Body of pancreas (tissue), 4 donors: ENCODE data around the gene IQCE. TPM values are rescaled to one million over a fixed set of nuclear protein-coding genes. Genes with fewer than 3 reads are reported as not detected.

Source experiments
- ATAC-seq: fragments of 150-250 bp; one replicate; pipeline ENCODE4 v1.9.1; 2016
- DNase-seq, 4 donors: peaks; one replicate each; pipeline ENCODE4 v3.0.0-alpha.2; 2019
- H3K27ac ChIP-seq, 4 donors: fragments of 200-600 bp; sonication (generic); 1 replicate in 3 of 4; 2 replicates in 1 of 4; pipeline versions ENCODE4 v1.5.1 to v1.6.1; 2016 to 2019; ENCODE audit warnings: mild to moderate bottlenecking in 1 of 4, mixed read lengths in 1 of 4, moderate library complexity in 1 of 4
- H3K27me3 ChIP-seq, 2 donors: fragments of 200-600 bp; sonication (generic); one replicate each; pipeline ENCODE4 v1.6.0; 2016; ENCODE audit warnings: mild to moderate bottlenecking in 1 of 2
- H3K36me3 ChIP-seq, 2 donors: fragments of 200-600 bp; sonication (generic); replicated peaks in 1 of 2; 2 replicates each; pipeline ENCODE4 v1.5.1; 2016; ENCODE audit warnings: low read depth in 2 of 2; ENCODE audit not compliant: insufficient read depth in 1 of 2
- H3K4me1 ChIP-seq: fragments of 200-600 bp; sonication (generic); one replicate; pipeline ENCODE4 v1.6.0; 2016
- H3K4me3 ChIP-seq, 2 donors: fragments of 200-600 bp; sonication (generic); 1 replicate in 1 of 2; 2 replicates in 1 of 2; pipeline ENCODE4 v1.5.1; 2016 to 2019
- H3K9me3 ChIP-seq, 3 donors: fragments of 200-600 bp; sonication (generic); 1 replicate in 2 of 3; 2 replicates in 1 of 3; pipeline ENCODE4 v1.5.1; 2016
- POLR2A ChIP-seq, 3 donors: fragments of 450-650 bp; IDR thresholded peaks; one replicate each; pipeline ENCODE4 v1.6.1; 2016; ENCODE audit warnings: antibody characterized with exemption in 3 of 3, mild to moderate bottlenecking in 2 of 3
- WGBS, 2 donors: methylation state at CpG; one replicate each; pipeline ENCODE4 v1.1.5; 2017; 5-methylcytosine and 5-hydroxymethylcytosine counted together
- intact Hi-C: fragments of 100-400 bp; cut with DNase I; formaldehyde crosslinking; loops from one replicate; pipeline ENCODE4 v1.15.1; 2023
- total RNA-seq, 2 donors: library from RNA; depleted of rRNA; stranded (reverse); fragments of >200 nt; gene quantifications; one replicate each; pipeline ENCODE4 v1.1.0, GENCODE V29; 2016
- TF ChIP-seq, protein P1 (sequence below), 7 experiments: fragments of 450-650 bp in 4 of 7; fragments of 200-600 bp in 3 of 7; sonication (generic) in 3 of 7; IDR thresholded peaks; one replicate each; pipeline ENCODE4 v1.5.1; 2016 to 2019; ENCODE audit warnings: antibody characterized with exemption in 7 of 7

The IQCE gene, protein sequence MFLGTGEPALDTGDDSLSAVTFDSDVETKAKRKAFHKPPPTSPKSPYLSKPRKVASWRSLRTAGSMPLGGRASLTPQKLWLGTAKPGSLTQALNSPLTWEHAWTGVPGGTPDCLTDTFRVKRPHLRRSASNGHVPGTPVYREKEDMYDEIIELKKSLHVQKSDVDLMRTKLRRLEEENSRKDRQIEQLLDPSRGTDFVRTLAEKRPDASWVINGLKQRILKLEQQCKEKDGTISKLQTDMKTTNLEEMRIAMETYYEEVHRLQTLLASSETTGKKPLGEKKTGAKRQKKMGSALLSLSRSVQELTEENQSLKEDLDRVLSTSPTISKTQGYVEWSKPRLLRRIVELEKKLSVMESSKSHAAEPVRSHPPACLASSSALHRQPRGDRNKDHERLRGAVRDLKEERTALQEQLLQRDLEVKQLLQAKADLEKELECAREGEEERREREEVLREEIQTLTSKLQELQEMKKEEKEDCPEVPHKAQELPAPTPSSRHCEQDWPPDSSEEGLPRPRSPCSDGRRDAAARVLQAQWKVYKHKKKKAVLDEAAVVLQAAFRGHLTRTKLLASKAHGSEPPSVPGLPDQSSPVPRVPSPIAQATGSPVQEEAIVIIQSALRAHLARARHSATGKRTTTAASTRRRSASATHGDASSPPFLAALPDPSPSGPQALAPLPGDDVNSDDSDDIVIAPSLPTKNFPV
- 10 to 100 TPM in 1 of 2 donors, 1 to 10 TPM in 1; 7.8 to 73.2 TPM for total RNA-seq

DNA sequence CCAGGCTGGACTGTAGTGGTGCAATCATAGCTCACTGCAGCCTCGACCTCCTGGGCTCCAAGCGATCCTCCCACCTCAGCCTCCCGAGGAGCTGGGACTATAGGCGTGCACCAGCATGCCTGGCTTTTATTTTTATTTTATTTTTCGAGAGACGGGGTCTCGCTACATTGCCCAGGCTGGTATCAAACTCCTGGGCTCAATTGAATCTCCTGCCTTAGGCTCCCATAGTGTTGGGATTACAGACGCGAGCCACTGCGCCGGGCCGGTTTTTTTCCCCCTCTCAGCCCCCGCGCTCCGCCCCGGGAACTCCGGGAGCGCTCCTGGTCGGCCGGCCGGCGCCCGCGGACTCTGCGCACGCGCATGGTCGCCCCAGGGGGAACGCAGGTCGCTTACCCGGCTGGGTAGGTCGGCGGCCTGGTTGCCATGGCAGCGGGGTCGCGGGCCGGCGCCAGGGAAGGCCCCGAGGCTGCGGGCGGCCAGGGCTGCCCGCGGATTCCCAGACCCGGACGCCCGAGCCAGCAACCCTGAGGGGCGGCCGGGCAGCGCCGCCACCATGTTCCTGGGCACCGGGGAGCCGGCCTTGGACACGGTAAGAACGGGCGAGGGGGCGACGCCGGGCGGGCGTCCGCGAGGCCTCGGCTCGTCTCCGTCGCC lies at the start of gene IQCE:
Gene IQCE (plus strand): TSS at position 351 of the 654 bp plus-strand sequence. CDS start 203 bp downstream, at position 554.
- H3K9me3 ChIP-seq = no peaks in the 10 kb centered on the region
- WGBS, 2 donors = 0 to 1% methylated on average over 29 to 66 of the region's 66 CpGs
- DNase-seq = peak; percentile 94 to 97 (median 96)
- H3K27me3 ChIP-seq = no peaks in the 10 kb centered on the region
- peaks cover 34% of the 10 kb centered on the region for H3K4me1 ChIP-seq
- peak; percentile 81 for ATAC-seq
- H3K36me3 ChIP-seq = no peaks in the 10 kb centered on the region
- intact Hi-C loops = no loop called here
- H3K4me3 ChIP-seq = peak within 1 kb of the TSS; percentile 66 to 73
- peak in 2 of 3 donors; percentile 29 to 31 for TF ChIP-seq POLR2A (IDR thresholded peaks at IDR 0.05)
- TF ChIP-seq, protein P1, sequence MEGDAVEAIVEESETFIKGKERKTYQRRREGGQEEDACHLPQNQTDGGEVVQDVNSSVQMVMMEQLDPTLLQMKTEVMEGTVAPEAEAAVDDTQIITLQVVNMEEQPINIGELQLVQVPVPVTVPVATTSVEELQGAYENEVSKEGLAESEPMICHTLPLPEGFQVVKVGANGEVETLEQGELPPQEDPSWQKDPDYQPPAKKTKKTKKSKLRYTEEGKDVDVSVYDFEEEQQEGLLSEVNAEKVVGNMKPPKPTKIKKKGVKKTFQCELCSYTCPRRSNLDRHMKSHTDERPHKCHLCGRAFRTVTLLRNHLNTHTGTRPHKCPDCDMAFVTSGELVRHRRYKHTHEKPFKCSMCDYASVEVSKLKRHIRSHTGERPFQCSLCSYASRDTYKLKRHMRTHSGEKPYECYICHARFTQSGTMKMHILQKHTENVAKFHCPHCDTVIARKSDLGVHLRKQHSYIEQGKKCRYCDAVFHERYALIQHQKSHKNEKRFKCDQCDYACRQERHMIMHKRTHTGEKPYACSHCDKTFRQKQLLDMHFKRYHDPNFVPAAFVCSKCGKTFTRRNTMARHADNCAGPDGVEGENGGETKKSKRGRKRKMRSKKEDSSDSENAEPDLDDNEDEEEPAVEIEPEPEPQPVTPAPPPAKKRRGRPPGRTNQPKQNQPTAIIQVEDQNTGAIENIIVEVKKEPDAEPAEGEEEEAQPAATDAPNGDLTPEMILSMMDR (IDR thresholded peaks at IDR 0.05) = peak in 1 of 7 experiments; percentile 31
- H3K27ac ChIP-seq = peak within 1 kb of the TSS; percentile 42 to 79 (median 68)

DNA sequence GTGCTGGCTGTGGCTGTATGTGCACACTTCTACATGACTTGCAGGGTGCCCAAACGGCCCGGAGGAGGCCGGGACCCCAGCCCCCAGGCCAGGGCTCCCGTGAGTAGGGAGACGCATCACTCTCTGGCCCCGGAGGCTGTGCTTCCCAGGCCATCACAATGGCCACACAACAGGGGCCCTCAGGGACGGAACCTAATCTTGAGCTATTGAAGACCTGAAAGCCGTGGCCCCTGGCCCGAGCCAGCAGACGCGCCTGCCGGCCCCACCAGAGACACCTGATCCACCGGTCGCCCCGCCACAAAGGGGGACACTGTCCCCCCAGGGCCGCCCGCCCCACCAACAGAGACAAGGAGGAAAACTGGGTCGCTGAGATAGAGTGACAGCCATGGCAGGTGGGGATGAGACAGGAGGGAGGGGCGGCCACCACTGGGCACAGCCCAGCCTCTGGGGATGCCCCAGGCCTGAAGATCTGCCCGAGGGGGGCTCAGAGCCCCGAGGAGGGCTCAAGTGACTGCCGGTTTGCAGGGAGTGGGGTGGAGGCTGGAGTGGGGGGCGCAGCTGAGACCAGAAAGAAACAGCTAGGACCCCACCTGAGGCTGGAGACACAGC lies 49.4 kb upstream of the IQCE start:
- intact Hi-C loops = no loop called here
- WGBS, 2 donors = 74% methylated on average over 21 of the region's 23 CpGs; no CpG with 5 or more reads in 1 of the 2 donors

DNA sequence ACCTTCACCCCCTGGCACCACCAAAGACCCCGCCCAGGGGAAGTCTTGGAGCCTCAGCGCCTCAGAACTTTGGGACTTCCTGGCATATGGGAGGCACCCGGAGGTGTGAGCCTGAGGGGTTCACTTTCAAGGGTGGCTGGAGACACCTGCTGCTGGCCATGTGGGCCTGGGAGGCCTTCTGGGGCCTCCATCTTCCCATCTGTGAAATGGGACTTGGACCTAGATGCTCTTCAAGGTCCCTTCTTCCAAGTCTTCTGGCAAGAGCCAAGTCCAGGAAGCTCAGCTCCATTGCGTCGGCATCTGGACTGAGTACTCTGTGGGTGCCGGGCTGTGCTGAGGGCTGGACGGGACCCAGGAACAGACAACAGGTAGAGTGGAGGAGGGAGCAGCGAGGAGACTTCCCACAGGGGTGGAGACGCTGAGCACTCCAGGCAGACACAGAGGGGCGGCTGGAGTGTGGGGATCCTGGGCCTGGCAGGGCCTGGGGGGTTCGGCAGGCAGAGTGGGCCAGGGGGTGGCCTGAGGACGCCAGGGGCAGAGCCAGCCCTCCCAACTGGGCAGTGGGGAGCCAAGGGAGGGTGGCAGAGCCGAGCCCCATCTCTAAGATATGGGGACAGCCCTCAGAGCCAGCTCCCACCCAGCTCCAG lies 48.5 kb upstream of the IQCE start:
- 80 to 86% methylated on average over 9 to 13 of the region's 13 CpGs for WGBS, 2 donors

More for the DNA sequence above, 49.4 kb upstream of the IQCE start:
- H3K27ac ChIP-seq = no peak overlapping the region
- peaks cover 27% of the 10 kb centered on the region for H3K4me1 ChIP-seq
- no peak for ATAC-seq
- H3K4me3 ChIP-seq = no peak overlapping the region
- no peaks in the 10 kb centered on the region for H3K36me3 ChIP-seq
- no peaks in the 10 kb centered on the region for H3K9me3 ChIP-seq
- DNase-seq = no peak
- H3K27me3 ChIP-seq = no peaks in the 10 kb centered on the region
- no peak for TF ChIP-seq POLR2A (IDR thresholded peaks at IDR 0.05)
- TF ChIP-seq, protein P1 (IDR thresholded peaks at IDR 0.05) = no peak

More for the DNA sequence above, 48.5 kb upstream of the IQCE start:
- H3K4me1 ChIP-seq = peaks cover 27% of the 10 kb centered on the region
- no peaks in the 10 kb centered on the region for H3K9me3 ChIP-seq
- intact Hi-C loops = no loop called here
- ATAC-seq (no peak), DNase-seq (no peak)
- no peak for TF ChIP-seq POLR2A (IDR thresholded peaks at IDR 0.05)
- TF ChIP-seq, protein P1 (IDR thresholded peaks at IDR 0.05) = no peak
- no peak overlapping the region for H3K4me3 ChIP-seq
- peak overlapping the region in 1 of 4 donors; percentile 58 for H3K27ac ChIP-seq
- H3K36me3 ChIP-seq = no peaks in the 10 kb centered on the region
- H3K27me3 ChIP-seq = no peaks in the 10 kb centered on the region
